GM19099 (cell line): ENCODE data around the gene TOMM6.

ENCODE experiments used
- POLR2A ChIP-seq: IDR thresholded peaks from 3 replicates; pipeline ENCODE4 v1.6.1; 2011; ENCODE audit warnings: low read depth; ENCODE audit not compliant: insufficient read length; ENCODE audit errors: extremely low read depth

The TOMM6 gene

GRCh38 chr6:41757271-41757670, 30.2 kb upstream of the TOMM6 start:
- no peak for TF ChIP-seq POLR2A

GRCh38 chr6:41757931-41758640, 29.4 kb upstream of the TOMM6 start:
- no peak for TF ChIP-seq POLR2A

GRCh38 chr6:41758641-41759035, 28.9 kb upstream of the TOMM6 start:
- TF ChIP-seq POLR2A: no peak

DNA sequence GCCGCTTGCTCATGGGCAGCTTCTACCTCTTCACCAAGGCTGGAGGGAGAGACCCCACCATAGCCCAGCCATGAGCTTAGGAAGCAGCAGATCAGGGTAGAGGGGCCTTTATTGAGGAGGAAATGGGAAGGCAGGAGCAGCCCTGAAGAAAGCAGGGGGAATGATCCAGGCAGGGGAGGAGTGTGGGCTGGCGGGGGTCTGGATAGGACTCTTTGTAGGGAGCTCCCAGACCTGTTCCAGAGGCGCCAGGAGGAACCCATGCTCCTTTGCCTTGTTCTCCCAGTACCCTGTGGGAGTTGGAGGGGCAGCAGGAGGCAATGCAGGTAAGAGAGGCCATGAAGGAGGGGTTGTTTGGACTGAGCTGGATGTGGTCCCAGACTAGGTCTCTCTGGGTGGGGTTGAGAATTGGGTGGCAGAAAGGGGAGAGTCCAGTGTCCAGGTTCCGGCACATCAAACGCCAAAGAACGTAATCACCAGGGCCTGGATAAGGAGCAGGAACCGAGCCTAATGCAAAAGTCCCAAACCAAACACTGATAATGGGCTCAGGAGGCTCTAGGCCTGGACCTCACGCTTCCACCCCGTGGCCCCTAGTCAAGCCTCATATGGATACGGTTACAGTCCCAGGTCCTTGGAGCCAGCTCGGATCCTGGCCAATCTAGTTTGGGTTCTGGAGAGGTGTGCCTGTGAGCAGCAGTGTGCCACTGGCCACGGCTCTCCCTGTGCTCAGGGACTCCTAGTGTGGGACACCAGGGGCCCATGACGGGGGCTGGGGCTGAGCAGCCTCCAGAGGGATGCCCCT, 28.2 kb upstream of the TOMM6 start:
- TF ChIP-seq POLR2A: no peak

DNA sequence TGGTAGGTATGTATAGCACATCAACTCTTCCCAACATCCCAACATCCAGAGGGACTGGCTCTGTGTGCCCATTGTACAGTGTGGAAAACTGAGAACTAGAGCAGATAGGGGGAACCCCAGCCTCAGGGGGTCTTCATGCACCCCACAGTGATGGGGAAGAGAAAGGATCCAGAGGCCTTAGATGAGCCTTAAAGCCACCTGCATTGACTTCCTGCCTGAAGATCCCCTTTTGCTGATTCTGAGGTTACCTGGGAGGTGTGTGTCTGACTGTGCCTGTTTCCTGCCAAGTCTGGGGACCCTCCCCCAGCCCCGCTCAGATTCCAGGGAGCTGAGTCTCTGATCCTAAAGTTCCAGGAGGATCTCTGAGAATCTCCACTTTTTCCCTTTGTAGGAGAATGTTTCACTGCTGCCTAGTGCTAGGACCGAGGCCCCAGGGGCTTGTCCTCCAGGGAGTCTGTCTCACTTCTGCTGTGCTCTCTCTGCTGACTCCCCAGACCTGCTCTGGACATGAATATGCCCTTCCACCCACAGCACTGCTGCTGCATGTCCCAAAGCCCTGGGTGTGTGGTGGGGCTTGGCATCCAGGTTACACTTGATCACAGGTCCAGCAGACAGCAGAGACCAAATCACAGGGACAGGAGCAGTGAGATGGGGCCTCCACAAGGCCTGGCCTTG, 27.5 kb upstream of the TOMM6 start:
- no peak for TF ChIP-seq POLR2A

GRCh38 chr6:41763470-41763869, 24.0 kb upstream of the TOMM6 start:
- no peak for TF ChIP-seq POLR2A

DNA sequence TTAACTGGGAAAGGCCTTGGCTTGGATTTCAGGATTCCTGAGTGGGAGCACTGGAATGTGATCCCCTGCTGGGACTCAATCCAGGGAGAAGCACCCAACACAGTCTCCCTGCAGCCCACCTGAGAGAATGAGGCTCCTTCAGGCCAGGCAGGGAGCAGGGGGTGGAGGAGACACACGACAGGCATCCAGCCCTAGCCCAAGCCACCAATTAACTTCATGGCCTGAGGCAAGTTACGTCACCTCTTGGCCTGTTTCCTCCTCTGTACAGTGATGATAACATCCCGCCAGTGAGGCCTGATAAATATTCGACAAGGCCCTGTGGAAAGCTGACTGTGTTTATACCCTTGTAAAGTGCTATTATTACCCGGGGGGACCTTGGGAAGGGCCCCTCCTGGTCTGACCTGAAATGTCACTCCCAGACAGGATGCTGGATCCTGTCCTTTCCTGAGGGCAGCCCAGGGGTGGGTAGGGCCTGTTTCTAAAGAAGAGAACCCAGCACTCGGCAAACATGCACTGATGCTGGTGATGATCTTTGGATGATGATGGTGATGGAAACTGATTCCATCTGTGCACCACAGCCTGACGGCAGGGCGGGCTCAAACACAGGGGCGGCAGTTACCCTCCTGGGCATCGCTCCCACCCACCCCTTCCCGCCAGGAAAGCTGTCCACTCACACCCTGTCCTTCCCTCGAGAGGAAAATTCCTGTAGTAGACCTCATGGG, 20.2 kb upstream of the TOMM6 start:
- TF ChIP-seq POLR2A: no peak

DNA sequence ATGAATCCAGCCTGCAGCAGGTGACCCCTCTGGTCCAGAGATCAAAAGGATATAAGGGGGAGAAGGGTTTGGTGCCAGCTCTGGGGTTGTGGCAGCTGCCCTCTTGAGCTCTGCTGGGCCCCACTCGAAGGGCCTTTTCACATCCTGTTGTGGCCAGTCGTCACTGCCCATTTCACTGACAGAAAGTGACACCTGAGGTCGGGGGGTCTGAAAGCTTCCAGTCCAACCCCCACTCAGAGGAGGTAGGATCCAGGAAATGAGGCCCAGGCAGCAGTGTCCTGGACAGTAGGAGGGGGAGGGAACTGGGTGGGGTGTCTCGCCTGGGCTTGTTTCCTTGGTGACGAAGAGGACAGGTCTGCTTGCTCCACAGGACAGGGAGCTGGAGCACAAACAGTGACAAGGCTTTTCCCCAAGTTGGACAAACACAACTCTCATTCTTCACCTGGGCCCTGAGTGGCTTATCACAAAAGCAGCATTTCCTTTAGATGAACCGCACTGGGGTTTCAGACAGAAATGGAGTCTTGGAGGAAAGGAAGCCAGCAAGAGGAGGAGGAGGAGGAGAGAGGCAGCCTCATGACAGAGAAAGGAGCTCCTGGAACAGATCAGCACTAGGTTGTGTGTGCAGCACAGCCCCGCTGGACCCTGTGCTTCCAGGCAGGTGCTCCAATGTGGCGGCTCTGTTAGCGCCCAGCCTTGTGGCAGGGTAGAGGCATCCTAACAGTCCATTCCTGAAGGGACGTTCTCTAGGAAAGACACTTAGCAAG, 18.8 kb upstream of the TOMM6 start:
- no peak for TF ChIP-seq POLR2A

GRCh38 chr6:41769376-41769775, 18.1 kb upstream of the TOMM6 start:
- no peak for TF ChIP-seq POLR2A

DNA sequence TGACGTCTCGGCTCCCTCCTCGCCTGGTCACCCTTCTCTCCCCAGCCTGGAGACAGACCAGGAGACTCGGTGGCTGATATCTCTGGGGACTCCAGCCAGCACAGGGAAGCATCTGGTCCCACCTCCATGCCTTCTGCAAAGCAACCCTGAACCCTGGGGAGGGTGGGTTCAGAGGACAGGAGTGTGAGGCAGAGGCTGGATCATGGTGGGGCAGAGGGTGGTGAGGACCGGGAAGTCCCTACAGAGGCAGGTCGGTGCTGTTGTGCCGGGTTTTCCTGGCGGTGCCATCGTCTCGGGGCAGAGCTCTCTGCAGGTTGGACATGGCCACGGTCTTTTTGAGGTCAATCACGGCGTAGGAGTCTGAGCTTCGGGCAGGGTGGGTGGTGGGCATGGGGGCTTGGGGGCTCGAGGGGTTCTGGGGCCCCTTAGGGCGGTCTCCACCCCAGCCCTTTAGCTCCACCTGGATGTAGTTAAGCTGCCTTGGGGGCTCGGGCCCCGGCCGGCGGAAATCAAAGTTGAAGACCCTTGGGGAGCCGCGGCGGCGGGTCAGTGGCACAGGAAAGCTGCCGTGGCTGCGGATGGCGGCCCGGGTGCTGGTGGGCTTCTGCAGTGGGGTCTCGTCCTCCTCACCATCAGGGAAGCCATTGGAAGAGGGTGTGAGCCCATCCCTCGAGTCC, 17.0 kb upstream of the TOMM6 start:
- no peak for TF ChIP-seq POLR2A

DNA sequence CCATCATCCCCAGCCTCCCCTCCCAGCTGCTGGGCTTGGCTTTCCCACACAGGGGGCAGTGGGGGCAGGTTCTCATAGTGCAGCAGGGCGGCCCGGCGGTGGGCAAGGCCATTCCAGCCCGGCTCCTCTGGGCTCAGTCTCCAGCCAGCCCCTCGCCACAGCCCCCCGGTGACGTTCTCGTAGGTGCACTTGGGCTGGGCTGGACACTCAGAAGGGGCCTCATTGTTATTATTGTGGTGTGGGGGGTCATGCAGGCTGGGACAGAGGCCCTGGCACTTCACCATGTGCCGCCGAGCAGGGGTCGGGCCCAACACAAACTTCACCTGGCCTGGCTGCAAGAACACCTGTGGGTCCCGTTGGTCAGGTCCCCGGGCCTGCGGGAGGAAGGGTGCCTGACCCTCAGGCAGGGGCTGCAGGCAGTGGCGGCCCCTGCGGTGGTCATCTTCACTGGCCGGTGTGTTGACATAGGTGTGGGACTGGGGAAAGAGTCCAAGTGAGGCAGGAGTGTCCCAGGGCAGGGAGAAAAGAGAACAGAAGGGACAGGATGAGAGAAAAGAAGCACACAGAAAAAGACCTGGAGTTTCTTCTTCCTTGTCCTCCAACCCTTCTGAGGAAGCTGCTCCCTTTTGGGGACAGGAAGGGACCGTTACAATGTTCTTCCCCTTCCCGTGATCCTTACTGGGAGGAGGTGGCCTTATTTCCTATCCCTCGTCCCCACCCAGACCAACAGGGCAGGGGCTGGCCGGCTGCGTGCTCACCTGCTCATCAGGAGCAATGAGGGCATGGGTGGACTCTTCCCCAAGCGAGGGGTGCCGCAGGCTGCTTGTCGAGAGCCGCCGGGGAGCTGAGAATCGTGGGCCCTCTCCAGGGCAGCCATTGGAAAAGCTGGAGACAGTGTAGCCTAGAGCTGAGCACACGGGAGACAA, 16.2 kb upstream of the TOMM6 start:
- no peak for TF ChIP-seq POLR2A

- no peak for TF ChIP-seq POLR2A
Observed at GRCh38 chr6:41774841-41775240, 12.7 kb upstream of the TOMM6 start.
